Measurements from ENCODE around the gene POLE4.
A peak's percentile ranks its signal among the peaks of the same experiment; 100 is the strongest.

The POLE4 gene

DNA sequence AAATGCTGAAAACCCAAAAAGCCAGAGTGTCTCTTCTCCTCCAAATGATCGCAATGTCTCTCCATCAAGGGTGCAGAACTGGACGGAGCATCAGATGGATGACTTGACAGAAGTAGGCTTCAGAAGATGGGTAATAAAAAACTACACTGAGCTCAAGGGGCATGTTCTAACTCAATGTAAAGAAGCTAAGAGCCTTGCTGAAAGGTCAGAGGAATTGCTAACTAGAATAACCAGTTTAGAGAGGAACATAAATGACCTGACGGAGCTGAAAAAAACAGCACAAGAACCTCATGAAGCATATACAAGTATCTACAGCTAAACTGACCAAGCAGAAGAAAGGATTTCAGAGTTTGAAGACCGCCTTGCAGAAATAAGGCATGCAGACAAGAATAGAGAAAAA, 9.7 kb upstream of the POLE4 start:
- no peak for TF ChIP-seq CTCF (IDR thresholded peaks at IDR 0.05; ENCODE audit: control insufficient read depth, extremely low read depth, insufficient read depth)

GRCh38 chr2:74951211-74951754, 7.2 kb upstream of the POLE4 start:
- H3K4me3 ChIP-seq (ENCODE audit: low read depth, low read length), result no peak overlapping the region
- no peak for TF ChIP-seq CTCF (IDR thresholded peaks at IDR 0.05; ENCODE audit: control insufficient read depth, extremely low read depth, insufficient read depth)
- no peak for DNase-seq (ENCODE audit: low read depth)

More for the DNA sequence above, 9.7 kb upstream of the POLE4 start:
- no peak for DNase-seq (ENCODE audit: low read depth)
- H3K4me3 ChIP-seq (ENCODE audit: low read depth, low read length), result no peak overlapping the region

- H3K4me3 ChIP-seq (ENCODE audit: low read depth, low read length), result no peak overlapping the region
- no peak for DNase-seq (ENCODE audit: low read depth)
- TF ChIP-seq CTCF (IDR thresholded peaks at IDR 0.05; ENCODE audit: control insufficient read depth, extremely low read depth, insufficient read depth), result no peak
These were observed 5.9 kb upstream of the POLE4 start for GRCh38 chr2:74952575-74952974.

GRCh38 chr2:74953796-74954499, 4.5 kb upstream of the POLE4 start:
- no peak for TF ChIP-seq CTCF (IDR thresholded peaks at IDR 0.05; ENCODE audit: control insufficient read depth, extremely low read depth, insufficient read depth)
- DNase-seq (ENCODE audit: low read depth), result no peak
- H3K4me3 ChIP-seq (ENCODE audit: low read depth, low read length), result no peak overlapping the region

DNA sequence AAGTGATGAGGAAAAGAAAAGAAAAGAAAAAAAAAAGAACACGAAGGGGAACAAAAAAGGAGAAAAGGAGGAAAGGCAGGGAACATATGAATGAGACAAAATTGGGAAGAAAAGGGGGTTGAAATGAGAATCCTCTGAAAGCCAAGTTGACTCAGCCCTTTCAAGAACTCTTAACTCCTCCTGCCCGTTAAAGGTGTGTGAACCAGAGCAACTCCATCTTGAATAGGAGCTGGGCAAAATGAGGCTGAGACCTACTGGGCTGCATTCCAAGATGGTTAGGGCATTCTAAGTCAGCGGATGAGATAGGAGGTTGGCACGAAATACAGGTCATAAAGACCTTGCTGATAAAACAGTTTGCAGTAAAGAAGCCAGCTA, 4.0 kb upstream of the POLE4 start:
- H3K4me3 ChIP-seq (ENCODE audit: low read depth, low read length), result no peak overlapping the region
- TF ChIP-seq CTCF (IDR thresholded peaks at IDR 0.05; ENCODE audit: control insufficient read depth, extremely low read depth, insufficient read depth), result no peak
- no peak for DNase-seq (ENCODE audit: low read depth)

DNA sequence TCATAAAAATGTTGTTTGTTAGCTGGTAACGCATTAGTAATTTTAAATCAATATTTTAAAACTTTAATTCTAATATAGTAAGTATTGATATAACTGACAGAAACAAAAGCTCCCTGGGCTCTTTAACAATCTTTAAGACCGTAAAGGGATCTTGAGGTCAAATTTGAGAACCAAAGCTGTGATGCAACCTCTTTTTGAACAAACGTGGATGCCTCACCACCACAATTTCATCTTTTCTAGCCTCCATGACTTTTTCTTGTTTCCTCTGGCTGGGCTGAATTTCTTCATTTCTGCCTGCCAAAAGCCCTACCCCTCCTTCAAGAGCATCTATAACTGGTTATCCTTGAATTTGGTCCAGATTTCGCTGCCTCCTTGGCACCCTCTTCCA, 563 bp upstream of the POLE4 start:
- no peak for DNase-seq (ENCODE audit: low read depth)
- peak overlapping the region; percentile 56 for H3K4me3 ChIP-seq (ENCODE audit: low read depth, low read length)
- no peak for TF ChIP-seq CTCF (IDR thresholded peaks at IDR 0.05; ENCODE audit: control insufficient read depth, extremely low read depth, insufficient read depth)

Data from LNCaP clone FGC (cell line).